ENCODE data around the gene UNC5B.

Gene UNC5B

DNA sequence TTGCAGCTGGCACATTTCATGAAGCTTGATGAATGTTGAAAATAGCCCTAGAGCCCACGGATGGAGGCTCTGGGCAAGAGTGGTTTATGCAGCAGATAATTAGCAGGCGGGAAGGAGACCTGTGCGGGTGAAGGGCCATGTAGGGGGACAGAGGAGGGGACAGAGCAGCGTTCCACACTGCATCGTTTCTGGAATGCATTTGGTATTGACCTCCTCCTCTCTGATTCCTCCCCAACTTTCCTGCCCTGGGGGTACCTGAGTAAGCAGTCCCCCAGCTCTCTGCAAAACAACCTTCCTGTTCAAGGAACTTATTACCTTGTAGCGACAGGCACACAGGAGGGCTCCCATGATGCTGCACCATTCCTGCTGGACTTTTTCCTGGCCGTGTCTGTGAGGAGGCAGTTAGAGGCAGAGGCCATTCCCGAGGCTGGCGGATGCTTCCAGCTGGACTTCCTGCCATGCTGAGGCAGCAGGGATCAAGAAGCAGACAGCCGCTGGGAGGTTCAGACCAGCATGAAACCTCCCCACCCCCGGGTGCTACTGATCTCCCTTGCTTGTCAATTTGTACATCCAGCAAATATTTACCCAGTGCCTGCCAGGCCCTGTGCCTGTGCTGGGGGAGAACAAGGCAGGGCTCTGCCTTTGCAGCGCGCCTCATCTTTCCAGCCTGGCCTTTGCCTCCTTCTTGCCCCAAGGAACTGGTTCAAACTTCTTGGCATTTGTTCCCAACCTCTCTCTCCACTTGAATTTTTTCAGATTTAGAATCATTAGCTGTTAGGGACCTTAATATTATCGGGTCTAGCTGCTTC is 135.4 kb downstream of the UNC5B start:
- DNase-seq, result no peak

DNA sequence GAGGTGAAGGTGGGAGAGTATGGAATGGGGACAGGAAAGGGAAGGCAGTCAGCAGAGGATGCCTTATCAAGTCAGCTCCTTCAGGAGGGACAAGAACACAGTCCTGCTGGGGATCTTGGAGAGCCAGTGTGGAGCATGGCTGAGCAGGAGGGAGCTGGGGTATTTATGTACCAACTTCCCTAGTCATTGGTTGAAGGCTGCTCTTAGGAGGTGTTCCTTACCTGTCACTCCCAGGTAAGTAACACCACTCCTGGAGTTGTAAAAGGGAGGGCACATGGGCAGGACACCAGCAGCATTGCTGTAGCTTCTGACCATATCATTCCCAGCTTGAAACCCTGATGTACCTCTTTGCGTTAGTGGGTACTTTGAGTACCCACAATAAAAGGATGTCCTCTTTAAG is 136.5 kb downstream of the UNC5B start:
- DNase-seq, result no peak

DNA sequence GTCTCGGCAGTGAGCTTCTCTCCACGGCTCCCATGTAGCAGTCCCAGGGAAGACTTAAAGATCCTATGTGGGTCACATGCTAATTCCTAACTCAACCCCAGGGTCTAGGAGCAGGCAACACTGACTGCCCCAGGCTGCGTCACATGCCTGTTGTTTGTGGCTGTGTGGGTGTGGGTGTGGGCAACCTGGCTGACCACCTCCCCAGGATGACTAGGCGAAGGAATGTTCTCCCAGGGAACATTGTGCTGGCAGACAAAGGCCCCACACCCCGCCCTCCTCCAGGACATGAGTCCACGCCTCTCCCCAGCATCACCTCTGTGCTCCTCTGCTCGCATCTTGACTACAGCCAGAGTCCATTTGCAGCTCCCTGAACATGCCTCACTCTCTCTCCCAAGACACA is 137.0 kb downstream of the UNC5B start:
- DNase-seq, result no peak

DNA sequence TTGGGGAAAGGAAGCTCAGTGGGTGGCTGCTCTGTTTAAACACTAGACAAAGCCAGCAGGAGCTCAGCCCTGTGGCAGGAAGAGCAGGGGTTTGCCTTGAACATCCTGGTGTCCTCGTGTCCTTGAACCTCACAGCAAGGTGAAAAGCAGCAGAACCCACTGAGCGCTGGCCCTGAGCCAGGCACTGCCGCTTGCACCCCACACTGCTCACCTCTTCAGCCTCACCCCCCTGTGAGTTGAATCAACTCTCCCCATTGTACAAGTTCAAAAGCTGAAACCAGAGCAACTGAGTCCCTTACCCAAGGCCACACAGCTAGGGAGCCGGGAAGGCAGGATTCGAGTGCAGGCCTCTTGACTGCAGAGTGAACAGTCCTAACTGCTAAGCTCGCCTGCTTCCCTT is 138.7 kb downstream of the UNC5B start:
- no peak for DNase-seq

DNA sequence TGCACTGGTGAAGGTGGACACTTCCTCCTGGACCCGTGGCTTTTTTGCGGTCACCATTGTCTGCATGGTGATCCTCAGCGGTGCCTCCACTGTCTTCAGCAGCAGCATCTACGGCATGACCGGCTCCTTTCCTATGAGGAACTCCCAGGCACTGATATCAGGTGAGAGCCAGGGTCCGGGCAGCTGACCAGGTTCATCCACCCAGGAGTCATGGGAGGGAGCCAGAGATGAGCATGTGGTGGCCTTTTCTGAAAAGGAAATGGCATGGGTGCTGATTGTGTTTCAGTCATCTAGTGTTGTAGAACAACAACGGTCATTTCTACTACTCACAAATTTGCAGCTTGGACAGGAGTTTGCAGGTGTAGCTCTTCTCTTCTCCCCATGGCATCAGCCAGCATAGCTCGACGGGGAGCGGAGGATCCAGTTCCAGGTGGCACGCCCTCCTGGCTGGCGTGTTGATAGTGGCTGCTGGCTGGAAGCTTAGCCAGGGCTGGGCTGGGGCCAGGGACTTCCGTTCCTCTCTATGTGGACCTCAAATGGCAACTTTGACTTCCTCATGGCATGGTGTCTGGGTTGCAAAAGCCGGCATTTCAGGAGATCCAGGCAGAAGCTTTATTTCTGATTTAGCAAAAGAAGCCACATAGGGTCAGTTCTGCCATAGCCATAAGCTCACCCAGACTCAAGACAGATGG is 139.4 kb downstream of the UNC5B start:
- DNase-seq, result no peak

All from Kasumi-1 (cell line).